Osteocyte (in vitro differentiated cells): ENCODE data around the gene LINGO3. TPM values are rescaled to one million over a fixed set of nuclear protein-coding genes. Genes with fewer than 3 reads are reported as not detected.

Source experiments
- DNase-seq: peaks from one replicate; pipeline ENCODE4 v3.0.0; 2021; ENCODE audit warnings: mixed read lengths; ENCODE audit not compliant: unreplicated experiment; ENCODE audit errors: extremely low spot score
- H3K27ac Mint-ChIP-seq: one replicate; pipeline ENCODE4 v1.8.0; 2021; ENCODE audit warnings: mild to moderate bottlenecking, mixed read lengths; ENCODE audit not compliant: unreplicated experiment
- H3K27me3 Mint-ChIP-seq: one replicate; pipeline ENCODE4 v1.8.0; 2021; ENCODE audit warnings: mixed read lengths; ENCODE audit not compliant: unreplicated experiment
- H3K36me3 Mint-ChIP-seq: one replicate; pipeline ENCODE4 v1.8.0; 2021; ENCODE audit warnings: mixed read lengths; ENCODE audit not compliant: unreplicated experiment
- H3K4me1 Mint-ChIP-seq: one replicate; pipeline ENCODE4 v1.8.0; 2021; ENCODE audit warnings: mixed read lengths; ENCODE audit not compliant: unreplicated experiment
- H3K4me3 Mint-ChIP-seq: one replicate; pipeline ENCODE4 v1.8.0; 2021; ENCODE audit warnings: mild to moderate bottlenecking, moderate library complexity, mixed read lengths; ENCODE audit not compliant: unreplicated experiment
- H3K9me3 Mint-ChIP-seq: one replicate; pipeline ENCODE4 v1.8.0; 2021; ENCODE audit warnings: mixed read lengths; ENCODE audit not compliant: unreplicated experiment
- total RNA-seq: library from RNA; stranded (reverse); gene quantifications from 2 replicates; pipeline ENCODE4 v1.2.1, GENCODE V29; 2021
- TF ChIP-seq, protein P1 (sequence below): fragments of 200-600 bp; sonication (generic); IDR thresholded peaks from 2 replicates; pipeline ENCODE4 v1.5.0; 2021; ENCODE audit warnings: antibody characterized with exemption, mild to moderate bottlenecking, moderate library complexity

LINGO3 gene
- total RNA-seq, 1 donor from 2014 or later: 0.54 TPM

GRCh38 chr19:2334986-2335846 is 27.3 kb upstream of the LINGO3 start:
- H3K4me1 Mint-ChIP-seq: peaks cover 18% of the 10 kb centered on the region
- no peaks in the 10 kb centered on the region for H3K9me3 Mint-ChIP-seq
- no peak overlapping the region for H3K4me3 Mint-ChIP-seq
- DNase-seq: no peak
- H3K27ac Mint-ChIP-seq: no peak overlapping the region
- TF ChIP-seq, protein P1, sequence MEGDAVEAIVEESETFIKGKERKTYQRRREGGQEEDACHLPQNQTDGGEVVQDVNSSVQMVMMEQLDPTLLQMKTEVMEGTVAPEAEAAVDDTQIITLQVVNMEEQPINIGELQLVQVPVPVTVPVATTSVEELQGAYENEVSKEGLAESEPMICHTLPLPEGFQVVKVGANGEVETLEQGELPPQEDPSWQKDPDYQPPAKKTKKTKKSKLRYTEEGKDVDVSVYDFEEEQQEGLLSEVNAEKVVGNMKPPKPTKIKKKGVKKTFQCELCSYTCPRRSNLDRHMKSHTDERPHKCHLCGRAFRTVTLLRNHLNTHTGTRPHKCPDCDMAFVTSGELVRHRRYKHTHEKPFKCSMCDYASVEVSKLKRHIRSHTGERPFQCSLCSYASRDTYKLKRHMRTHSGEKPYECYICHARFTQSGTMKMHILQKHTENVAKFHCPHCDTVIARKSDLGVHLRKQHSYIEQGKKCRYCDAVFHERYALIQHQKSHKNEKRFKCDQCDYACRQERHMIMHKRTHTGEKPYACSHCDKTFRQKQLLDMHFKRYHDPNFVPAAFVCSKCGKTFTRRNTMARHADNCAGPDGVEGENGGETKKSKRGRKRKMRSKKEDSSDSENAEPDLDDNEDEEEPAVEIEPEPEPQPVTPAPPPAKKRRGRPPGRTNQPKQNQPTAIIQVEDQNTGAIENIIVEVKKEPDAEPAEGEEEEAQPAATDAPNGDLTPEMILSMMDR: no peak
- H3K27me3 Mint-ChIP-seq: no peaks in the 10 kb centered on the region
- H3K36me3 Mint-ChIP-seq: no peaks in the 10 kb centered on the region

DNA sequence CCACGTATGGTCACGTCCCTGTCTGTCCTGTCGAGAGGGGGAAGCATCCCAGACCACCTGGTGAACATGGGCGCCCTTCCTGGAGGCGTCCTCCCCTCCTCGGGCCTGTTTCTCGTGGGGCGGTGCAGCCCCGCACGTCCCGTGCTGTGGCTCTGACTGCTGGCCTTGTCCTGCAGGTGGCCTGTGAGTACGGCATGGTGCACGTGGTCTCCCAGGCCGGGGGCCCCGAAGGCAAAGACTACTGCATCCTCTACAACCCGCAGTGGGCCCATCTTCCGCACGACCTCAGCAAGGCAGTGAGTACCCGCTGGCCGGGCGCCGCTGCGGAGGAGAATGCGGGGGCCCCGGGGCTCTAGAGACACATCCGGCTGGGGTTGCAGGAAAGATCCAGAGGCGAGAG is 26.5 kb upstream of the LINGO3 start:
- Mint-ChIP-seq H3K4me1 (peaks cover 24% of the 10 kb centered on the region), H3K27ac (no peak overlapping the region), H3K4me3 (no peak overlapping the region), H3K27me3 (no peaks in the 10 kb centered on the region), H3K9me3 (no peaks in the 10 kb centered on the region), H3K36me3 (no peaks in the 10 kb centered on the region)
- no peak for DNase-seq
- TF ChIP-seq, protein P1: no peak

GRCh38 chr19:2333807-2334211 is 25.9 kb upstream of the LINGO3 start:
- Mint-ChIP-seq H3K4me3 (no peak overlapping the region), H3K27me3 (no peaks in the 10 kb centered on the region), H3K36me3 (no peaks in the 10 kb centered on the region), H3K27ac (no peak overlapping the region), H3K9me3 (no peaks in the 10 kb centered on the region), H3K4me1 (peaks cover 28% of the 10 kb centered on the region)
- DNase-seq: no peak
- TF ChIP-seq, protein P1: no peak

- TF ChIP-seq, protein P1: no peak
- Mint-ChIP-seq H3K4me1 (peaks cover 30% of the 10 kb centered on the region), H3K36me3 (peaks cover 2% of the 10 kb centered on the region), H3K9me3 (no peaks in the 10 kb centered on the region), H3K4me3 (no peak overlapping the region), H3K27me3 (no peaks in the 10 kb centered on the region), H3K27ac (no peak overlapping the region)
- DNase-seq: no peak
These were observed 25.3 kb upstream of the LINGO3 start for GRCh38 chr19:2333027-2333806.
